NOMO-1 treated with DMSO at 0.1 percent for 48 hours (cell line): ENCODE data around the gene KLC3.
"Not testable (repeated sequence)": the region's sequence is repeated elsewhere in the genome, so short reads cannot be mapped to it uniquely, and the experiment has no call there.

Experiments
- DNase-seq: peaks from one replicate; lab custom pipeline; 2025; ENCODE audit not compliant: unreplicated experiment; lab: John Stamatoyannopoulos, UW

KLC3 gene

DNA sequence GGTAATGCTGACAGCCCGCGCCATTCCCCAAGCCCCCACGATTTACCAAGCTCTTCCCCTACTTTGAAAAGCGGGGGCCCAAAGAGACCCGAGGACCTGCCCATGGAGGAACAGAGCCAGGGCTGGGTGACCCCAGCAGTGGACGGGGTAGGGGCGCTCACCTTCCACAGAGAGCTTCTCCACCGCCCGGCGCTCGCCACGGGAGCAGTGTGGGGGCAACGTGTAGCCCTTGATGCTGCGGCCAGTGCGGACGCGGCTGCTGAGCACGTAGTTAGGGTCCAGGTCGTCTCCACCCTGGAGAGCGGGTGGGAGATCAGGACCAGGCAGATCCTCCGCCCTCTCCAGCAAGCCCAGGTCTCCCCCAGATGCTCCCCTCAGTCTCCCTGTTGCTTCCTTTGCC lies 25.2 kb upstream of the KLC3 start:
- DNase-seq = no peak

DNA sequence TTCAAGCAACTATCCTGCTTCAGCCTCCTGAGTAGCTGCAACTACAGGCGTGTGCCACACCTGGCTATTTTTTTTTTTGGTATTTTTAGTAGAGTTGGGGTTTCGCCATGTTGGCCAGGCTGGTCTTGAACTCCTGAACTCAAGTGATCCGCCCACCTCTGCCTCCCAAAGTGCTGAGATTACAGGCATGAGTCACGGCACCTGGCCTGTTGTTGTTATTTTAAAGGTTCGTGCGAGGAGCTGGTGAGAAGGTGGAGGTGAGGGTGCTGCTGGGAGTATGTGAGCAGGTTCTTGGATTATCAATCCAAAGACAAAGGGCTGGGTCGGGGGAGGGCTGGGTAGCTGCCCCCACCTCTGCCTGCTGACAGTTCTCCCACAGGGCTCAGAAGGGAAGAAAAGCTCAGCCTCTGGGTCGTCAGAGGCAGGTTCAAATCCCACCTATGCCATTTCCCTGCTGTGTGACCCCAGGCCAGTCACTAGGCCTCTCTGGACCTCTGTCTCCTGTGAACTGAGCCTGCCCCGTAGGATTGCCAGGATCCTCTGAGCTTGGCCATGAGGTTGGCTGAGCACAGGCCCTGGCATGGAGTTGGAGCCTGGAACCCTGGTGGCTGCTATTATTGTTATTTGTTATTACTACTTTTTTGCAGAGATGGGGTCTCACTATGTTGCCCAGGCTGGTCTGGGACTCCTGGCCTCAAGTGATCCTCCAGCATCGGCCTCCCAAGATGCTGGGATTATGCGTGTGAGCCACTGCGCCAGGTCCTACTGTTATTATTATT lies 19.4 kb upstream of the KLC3 start:
- DNase-seq = no peak

DNA sequence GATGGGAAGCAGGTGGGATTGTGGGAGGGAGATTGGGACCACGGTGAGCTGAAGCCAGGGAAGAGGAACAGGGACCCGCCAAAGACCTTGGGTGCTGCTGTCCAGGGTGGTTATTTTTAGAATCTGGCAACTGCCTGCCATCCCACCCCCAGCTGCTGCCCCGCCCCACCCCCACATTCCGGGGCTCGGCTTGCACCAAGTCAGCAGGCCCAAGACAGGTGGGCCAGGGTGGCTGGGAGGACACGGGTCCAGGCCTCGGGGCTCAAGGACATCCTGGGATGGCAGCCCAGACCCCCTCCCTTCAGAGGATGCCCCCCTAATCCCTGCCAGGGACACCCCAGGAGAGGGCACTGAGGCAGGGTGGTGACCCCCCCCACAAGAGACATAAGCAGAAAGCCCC lies 18.7 kb upstream of the KLC3 start:
- DNase-seq = no peak

DNA sequence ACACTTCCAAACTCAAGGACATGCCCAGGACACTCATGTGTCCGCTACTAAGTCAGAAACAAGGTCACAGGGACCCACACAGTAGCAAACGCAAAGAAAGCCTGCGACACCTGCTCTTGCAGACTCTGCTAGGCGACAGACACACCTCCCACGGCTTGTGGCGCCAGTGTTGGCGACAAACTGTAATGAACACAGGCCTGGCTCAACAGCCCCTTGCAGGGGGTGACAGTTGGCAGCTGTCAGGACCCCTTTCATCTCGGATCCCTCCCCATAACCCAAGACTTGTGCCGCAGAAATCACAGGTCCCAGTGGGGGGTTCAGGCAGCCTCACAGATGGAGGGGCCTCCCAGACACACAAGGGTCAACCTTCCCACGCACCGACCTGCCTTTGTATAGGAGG lies 18.2 kb upstream of the KLC3 start:
- no peak for DNase-seq

DNA sequence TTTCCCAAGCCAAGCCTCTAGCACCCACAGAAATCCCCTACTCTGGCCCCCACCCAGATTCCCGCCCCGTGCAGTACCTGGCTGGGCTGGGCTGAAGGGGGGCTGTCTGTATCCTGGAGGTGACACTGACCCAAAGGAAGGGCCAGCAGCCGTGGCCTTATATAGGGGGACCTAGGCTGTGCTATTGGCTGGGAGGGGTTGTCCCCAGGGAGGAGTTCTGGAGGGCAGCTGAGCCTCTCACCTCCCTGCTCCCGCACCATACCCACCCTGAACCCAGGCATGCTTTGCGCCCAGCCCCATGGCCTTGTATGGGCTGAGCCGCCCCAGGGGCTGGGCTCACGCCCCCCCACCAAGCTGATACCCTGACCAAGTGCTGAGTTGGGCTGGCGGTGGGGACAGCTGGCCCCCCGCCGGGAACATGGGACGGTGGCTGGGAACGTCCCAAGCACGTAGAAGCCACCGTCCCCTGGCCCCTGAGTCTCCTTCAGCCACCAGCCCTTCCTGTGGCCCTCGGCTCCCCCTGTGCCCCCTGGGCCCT lies 17.7 kb upstream of the KLC3 start, which contains the start of gene CKM:
Gene CKM, minus strand, starts transcription at position 132 of the 538 bp plus-strand sequence. CDS start 3,162 bp downstream, outside the sequence.
- DNase-seq = no peak

DNA sequence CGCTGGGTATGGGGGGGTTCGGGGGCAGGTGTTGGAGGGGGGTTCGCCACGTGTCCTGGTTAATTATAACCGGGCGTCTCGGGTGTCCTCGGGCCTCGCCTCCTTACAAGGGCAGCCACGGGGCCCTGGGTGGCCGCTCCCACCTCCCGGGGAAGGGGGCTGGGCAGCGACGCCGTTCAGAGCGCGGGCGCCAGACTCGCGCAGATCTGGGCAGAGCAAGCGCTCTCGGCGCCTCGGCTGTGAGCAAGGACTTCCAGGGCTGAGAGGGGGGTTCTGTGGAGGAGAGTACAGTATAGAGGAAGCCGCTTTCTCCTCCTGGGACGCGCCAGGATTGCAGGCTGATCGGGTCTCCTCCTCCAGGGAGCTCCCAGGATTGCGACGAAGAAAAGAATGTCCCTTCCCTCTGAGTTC lies 16.9 kb upstream of the KLC3 start:
- DNase-seq = no peak

DNA sequence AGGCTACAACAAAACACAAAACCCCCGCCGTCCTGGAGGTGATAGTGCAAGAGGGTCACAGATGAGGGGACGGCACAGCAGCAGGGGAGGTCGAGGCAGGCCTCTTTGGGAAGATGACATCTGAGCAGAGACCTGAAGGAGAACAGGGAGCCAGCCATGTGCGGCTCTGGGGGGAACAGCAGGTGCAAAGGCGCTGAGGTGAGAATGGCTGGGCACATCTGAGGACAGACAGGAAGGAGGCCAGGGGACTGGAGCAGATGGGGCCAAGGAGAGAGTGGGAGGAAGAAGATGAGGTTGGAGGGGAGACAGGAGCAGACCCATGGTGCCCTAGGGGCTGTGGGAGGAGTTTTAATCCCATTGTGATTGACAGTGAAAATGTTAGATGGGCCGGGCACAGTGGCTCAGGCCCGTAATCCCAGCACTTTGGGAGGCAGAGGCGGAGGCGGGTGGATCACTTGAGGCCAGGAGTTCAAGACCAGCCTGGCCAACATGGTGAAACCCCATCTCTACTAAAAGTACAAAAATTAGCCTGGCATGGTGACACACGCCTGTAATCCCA lies 16.1 kb upstream of the KLC3 start:
- no peak for DNase-seq

DNA sequence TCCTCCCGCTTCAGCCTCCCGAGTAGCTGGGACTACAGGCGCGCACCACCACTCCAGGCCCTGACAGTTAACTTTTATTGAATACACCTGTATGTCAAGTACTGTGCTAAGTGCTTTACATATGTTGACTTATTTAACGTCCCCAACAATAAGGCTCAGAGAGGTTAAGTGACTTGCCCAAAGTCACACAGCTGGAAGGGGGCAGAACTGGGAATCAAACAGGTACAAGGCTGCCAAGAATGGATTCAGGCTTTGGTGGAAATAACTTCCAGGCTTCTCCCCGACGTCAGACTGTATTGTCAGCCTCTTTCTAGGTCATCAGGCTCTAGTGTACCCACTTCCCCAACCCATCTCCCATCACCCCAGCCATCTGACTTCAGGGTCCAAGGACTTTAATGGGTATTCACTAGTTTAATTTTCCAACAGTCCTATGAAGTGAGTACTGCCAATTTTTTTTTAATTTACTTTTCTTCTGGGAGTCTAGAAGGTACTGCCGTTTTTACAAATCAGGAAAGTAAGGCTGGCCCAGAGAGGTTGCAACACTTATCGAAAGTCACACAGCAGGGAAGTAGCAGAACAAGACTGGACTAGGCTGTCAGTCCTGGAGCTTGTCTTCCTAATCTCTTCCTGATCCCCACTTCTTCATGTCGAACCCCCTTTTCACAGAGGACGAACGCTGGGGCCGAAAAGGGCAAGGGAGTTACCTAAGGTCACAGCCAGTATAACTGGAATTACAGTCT lies 13.0 kb upstream of the KLC3 start:
- no peak for DNase-seq

DNA sequence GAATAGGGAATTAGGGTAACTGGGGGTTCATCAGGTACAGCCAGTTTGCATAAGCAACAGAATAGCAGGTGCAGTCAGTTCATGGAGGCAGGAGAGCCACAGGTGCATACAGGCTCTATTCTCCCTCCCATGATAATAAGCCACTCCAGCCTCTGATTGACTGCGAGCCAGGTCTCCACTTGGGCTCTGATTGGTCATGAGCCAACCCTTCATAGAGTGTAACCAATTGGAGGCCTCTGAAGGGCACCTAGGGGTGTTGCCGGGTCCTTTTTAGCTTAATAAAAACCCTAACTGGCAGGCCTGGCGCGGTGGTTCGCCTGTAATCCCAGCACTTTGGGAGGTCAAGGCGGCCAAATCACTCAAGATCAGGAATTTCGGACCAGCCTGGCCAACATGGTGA lies 9.1 kb upstream of the KLC3 start:
- DNase-seq = no peak

DNA sequence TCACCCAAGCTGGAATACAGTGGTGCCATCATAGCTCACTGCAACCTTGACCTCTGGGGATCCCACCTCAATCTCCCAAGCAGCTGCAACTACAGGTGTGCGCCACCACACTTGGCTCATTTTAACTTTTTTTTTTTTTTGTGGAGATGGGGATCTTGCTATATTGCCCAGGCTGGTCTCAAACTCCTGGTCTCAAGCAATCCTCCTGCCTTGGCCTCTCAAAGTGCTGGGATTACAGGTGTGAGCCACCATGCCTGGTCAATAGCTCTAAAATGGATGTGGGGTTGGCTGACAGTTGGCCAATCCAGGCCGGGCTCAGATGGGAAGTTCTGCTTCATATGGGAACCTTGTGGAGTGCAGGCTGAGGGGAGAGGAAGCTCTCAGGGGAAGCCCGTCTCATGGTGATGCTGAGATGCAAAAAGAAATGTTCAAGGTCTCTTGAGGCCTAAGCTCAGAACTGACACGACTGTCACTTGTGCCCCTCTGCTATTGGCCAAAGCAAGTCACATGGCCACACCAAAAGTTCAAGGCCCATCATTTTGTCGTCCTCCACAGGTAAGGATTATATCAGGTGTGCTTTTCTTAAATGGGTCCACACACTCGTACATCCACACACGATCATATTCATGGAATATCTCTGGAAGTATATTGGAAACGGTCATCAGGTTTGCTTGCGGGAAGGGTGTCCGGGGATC lies 6.8 kb upstream of the KLC3 start:
- no peak for DNase-seq

DNA sequence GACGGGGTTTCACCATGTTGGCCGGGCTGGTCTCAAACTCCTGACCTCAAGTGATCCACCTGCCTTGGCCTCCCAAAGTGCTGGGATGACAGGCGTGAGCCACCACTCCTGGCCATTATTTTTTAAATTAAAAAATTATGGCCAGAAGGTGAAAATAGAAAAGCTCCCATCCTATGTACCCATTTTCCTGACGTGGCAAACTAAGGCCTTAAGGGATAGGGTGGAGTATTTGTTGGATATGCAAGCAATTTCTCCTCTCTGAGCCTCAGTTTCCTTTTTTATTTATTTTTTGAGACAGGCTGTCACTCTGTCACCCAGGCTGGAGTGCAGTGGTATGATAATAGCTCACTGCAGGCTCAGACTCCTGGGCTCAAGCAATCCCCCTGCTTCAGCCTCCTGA lies 5.7 kb upstream of the KLC3 start:
- DNase-seq = not testable (repeated sequence)

DNA sequence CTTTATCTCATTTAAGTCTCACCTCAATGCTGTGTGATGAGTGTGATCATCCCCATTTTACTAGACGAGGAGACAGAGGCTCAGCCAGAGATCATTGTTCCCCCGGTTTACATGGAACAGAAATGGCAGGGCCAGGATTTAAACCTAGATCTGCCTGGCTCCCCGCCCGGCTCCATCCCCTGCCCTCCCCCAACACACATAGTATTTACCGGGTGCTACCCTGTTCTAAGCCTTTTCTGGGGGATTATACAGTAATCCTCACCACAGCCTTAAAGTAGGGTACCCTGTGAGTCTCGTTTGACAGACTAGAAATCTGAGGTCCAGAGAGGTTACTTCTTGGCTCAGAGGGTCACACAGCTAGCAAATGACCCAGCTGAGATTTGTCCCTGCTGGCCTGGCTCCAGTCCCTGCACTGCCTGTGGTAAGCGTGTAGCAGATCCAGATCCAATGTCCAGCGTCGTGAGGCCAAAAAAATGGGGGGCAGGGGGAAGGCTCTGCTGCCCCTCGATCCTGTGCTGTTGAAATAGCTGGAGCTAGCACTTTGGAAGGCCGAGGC lies 3.8 kb upstream of the KLC3 start:
- no peak for DNase-seq

DNA sequence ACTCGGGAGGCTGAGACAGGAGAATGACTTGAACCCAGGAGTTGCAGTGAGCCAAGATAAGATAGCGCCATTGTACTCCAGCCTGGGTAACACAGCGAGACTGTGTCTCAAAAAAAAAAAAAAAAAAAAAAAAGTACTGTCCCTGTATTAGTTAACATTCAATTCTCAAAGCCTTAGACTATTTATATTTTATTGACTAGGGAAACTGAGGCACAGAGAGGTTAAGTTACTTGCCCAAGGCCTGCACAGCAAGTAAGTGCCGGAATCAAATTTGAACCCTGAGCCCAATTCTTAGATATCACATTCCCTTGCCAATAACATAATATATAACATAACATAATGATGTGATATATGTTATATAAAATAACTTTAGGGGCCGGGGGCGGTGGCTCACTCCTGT lies 921 bp upstream of the KLC3 start:
- no peak for DNase-seq

DNA sequence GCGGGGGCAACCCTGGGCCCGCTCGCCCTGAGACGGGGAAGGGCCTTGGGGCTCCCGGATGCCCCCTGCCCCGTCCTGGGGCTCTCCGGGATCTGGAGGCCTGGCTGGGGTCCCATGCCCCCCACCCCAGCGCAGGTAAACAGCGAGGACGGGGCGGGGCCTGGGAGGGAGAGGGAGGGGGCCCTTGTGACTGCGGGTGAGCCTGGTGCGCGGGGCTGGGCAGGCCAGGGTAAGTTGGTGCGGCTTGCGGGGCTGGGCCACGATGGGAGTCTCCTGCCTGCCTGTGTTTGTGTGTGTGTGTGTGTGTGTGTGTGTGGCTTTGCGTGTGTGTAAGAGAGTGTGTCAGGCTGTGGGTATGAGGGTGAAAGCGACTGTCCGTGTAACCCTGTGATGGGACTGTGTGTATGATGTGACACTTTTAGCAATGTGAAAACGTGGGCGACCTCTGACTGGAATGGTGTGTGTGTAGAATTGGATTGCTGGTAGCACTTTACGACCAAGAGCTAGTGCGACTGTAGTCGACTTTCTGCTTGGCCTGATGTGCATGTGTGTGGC lies 426 bp downstream of the KLC3 start:
- no peak for DNase-seq

DNA sequence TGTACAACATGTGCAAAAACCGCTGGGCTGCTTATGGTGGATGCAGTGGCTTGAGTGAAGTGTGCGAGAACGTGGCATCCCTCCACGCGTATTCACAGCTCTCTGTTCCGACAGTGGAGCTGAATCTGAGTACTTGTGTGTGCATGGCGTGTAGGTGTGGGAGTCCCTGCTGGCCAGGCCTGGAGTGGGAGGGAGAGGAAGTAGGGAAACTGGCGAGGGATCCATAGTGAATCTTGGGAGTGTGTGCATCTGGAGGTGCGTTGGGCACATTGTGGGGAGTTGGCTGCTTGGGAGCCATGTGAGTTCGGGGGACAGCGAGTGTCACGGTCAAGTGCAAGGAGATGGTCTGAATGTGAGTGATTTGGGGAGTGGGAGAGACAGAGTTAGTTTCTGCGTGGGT lies 2.4 kb downstream of the KLC3 start:
- no peak for DNase-seq

DNA sequence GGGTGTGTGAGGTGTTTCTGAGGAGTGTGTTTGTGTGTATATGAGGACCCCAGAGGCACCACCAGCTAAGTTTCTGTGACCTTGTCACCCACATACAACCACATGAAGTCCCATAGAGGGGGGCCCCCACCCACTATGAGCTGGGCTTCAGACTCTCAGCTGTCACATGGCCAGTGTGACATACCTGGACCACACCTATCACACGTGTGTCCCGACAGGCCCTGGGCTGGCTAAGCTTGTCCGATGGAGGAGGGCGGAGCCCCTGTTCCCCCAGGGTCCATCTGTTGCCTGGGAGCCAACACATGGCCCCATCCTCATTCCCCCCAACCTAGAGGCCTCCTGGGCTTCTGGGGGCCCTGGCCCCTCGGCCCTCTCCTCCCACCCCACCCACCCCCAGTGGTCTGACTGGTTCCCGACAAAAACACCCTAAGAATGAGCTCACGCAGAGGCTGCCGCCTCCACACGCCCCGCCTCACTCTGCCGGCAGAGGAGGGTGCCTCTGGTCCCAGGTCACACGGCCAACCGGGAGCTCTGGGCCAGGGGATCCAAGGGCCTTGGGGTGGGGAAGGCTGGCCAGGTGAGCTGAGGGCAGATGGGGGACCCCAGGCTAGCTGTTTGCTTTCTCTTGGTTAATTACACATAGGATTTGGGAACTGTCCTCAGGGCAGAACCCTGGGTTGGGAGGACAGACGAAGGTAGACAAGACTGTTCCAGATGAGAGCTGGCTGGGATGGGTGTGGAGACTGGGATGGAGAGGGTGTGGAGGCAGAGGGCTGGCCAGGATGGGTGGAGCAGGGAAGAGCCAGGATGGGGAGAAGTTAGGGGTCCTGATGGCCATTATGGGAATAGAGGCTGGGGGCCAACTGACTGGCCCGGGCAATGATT lies 4.3 kb downstream of the KLC3 start:
- DNase-seq = no peak

DNA sequence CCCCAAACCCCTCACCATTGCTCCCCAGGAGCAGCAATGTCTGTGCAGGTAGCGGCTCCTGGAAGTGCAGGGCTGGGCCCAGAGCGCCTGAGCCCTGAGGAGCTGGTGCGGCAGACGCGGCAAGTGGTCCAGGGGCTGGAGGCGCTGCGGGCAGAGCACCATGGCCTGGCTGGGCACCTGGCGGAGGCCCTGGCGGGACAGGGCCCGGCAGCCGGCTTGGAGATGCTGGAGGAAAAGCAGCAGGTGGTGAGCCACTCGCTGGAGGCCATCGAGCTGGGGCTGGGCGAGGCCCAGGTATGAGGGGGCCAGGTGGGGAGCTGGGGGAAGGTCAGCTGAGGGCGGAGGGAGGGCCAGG lies 4.9 kb downstream of the KLC3 start:
- no peak for DNase-seq

DNA sequence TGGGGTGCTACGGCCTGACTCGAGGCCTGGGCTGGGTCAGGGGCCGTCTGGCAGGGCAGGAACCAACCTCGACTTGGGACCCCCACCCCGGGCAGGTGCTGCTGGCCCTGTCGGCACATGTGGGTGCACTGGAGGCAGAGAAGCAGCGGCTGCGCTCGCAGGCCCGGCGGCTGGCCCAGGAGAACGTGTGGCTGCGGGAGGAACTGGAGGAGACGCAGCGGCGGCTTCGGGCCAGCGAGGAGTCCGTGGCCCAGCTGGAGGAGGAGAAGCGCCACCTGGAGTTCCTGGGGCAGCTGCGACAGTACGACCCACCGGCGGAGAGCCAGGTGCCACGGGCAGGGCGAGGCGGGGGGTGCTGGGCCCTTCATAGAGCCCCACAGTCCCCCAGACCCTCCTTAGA lies 5.9 kb downstream of the KLC3 start:
- no peak for DNase-seq

DNA sequence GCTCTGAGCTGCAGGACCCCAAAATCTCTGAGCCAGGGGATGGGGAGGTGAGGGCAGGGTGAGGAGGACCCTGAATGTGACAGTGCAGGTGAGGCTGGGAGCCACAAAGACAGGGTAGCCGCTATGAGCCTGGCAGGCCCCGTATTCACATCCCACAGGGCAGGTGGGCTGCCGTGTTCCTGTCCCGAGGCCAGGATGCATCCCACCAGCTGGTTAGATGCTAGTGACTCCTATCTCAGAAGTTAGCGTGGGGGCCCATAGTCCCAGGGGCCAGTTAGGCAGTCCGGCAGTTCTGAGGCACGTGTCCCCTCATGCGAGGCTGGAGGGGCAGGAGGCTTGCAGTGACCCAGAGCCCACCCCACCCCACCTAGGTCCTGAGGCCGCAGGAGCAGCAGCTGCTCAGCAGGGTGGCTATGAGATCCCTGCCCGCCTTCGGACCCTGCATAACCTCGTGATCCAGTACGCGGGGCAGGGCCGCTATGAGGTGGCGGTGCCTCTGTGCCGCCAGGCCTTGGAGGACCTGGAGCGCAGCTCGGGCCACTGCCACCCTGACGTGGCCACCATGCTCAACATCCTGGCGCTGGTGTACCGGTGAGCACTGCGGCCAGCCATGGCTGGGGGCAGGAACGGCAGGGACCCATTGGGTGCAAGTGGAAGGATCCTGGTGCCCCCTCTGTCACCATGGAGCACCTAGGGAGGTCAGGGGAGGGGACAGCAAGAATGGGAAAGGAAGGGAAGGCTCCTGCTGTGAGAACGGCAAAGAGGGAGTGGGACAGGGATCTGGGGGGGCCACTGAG lies 7.2 kb downstream of the KLC3 start:
- DNase-seq = no peak
